Measurements from ENCODE around the gene ONECUT3. TPM values are rescaled to one million over a fixed set of nuclear protein-coding genes. Genes with fewer than 3 reads are reported as not detected.
A peak's percentile ranks its signal among the peaks of the same experiment; 100 is the strongest.

Gene ONECUT3
- total RNA-seq, 1 experiment from 2014 or later = 0.04 TPM

DNA sequence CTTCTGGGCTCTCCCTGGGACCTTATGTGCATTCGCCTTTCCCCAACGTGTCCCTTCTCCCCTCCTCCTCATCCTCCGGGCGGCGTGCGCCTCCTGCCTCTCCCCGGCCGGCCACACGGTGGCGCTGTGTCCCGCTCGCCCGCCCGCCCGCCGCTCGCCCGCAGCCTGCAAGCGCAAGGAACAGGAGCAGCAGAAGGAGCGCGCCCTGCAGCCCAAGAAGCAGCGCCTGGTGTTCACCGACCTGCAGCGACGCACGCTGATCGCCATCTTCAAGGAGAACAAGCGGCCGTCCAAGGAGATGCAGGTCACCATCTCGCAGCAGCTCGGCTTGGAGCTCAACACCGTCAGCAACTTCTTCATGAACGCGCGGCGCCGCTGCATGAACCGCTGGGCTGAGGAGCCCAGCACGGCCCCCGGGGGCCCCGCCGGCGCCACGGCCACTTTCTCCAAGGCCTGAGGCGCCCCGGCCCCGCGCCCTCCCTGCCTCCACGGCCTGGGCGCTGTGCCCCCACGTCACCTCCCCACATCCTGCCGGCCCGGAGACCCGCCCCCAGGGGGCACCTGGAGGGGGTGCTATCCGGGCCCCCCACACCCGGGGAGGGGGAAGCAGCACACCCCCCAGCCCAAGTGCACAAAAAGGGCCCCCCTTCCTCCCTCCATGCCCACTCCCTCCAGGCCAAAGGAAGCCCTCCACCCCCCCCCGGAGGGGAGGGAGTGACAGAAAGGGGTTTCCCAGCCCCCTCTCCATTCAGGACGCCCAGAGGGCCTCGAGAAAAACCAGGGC, 21.9 kb downstream of the ONECUT3 start:
- Mint-ChIP-seq H3K27me3 (ENCODE audit: low read depth) (peaks cover 98% of the 10 kb centered on the region), H3K27ac (no peak overlapping the region), H3K9me3 (peaks cover 15% of the 10 kb centered on the region), H3K4me1 (peaks cover 16% of the 10 kb centered on the region), H3K36me3 (peaks cover 11% of the 10 kb centered on the region), H3K4me3 (peak overlapping the region; percentile 58)
- ChIA-PET POLR2A (interaction anchor here (0.6 kb wide), 1 partner anchor 35 kb away, joined by 3 read pairs; no protein-coding TSS in a partner anchor), CTCF (interaction anchor here (0.6 to 3.9 kb wide), 18 partner anchors 9 to 553 kb away, joined by 3 to 26 read pairs (median 4); no protein-coding TSS in a partner anchor)
- DNase-seq (ENCODE audit: low spot score) = peak; percentile 72
- peak; percentile 85 for ATAC-seq
- TF ChIP-seq RORB (CRISPR knock-in tag; IDR thresholded peaks at IDR 0.05) (no peak), ETV6 (CRISPR knock-in tag; IDR thresholded peaks at IDR 0.05) (peak; percentile 64; the same call in 1 of the 2 replicates), ZNF416 (CRISPR knock-in tag; IDR thresholded peaks at IDR 0.05) (no peak), ZNF671 (CRISPR knock-in tag; IDR thresholded peaks at IDR 0.05) (no peak), SP1 (CRISPR knock-in tag; conservative IDR thresholded peaks at IDR 0.05) (peak; percentile 51), FOXP1 (CRISPR knock-in tag; IDR thresholded peaks at IDR 0.05; ENCODE audit: borderline replicate concordance) (peak; percentile 71; the same call in 1 of the 2 replicates)
- TF ChIP-seq, protein P1, sequence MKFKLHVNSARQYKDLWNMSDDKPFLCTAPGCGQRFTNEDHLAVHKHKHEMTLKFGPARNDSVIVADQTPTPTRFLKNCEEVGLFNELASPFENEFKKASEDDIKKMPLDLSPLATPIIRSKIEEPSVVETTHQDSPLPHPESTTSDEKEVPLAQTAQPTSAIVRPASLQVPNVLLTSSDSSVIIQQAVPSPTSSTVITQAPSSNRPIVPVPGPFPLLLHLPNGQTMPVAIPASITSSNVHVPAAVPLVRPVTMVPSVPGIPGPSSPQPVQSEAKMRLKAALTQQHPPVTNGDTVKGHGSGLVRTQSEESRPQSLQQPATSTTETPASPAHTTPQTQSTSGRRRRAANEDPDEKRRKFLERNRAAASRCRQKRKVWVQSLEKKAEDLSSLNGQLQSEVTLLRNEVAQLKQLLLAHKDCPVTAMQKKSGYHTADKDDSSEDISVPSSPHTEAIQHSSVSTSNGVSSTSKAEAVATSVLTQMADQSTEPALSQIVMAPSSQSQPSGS (CRISPR knock-in tag; IDR thresholded peaks at IDR 0.05; ENCODE audit: borderline replicate concordance, low read depth) = no peak
- TF ChIP-seq, protein P2, sequence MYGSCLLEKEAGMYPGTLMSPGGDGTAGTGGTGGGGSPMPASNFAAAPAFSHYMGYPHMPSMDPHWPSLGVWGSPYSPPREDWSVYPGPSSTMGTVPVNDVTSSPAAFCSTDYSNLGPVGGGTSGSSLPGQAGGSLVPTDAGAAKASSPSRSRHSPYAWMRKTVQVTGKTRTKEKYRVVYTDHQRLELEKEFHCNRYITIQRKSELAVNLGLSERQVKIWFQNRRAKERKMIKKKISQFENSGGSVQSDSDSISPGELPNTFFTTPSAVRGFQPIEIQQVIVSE (CRISPR knock-in tag; IDR thresholded peaks at IDR 0.05; ENCODE audit: borderline replicate concordance) = no peak
- TF ChIP-seq, protein P3, sequence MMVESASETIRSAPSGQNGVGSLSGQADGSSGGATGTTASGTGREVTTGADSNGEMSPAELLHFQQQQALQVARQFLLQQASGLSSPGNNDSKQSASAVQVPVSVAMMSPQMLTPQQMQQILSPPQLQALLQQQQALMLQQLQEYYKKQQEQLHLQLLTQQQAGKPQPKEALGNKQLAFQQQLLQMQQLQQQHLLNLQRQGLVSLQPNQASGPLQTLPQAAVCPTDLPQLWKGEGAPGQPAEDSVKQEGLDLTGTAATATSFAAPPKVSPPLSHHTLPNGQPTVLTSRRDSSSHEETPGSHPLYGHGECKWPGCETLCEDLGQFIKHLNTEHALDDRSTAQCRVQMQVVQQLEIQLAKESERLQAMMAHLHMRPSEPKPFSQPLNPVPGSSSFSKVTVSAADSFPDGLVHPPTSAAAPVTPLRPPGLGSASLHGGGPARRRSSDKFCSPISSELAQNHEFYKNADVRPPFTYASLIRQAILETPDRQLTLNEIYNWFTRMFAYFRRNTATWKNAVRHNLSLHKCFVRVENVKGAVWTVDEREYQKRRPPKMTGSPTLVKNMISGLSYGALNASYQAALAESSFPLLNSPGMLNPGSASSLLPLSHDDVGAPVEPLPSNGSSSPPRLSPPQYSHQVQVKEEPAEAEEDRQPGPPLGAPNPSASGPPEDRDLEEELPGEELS (CRISPR knock-in tag; IDR thresholded peaks at IDR 0.05) = 0 out of 2 replicates have a peak, but pooled peaks have one; percentile 14
- TF ChIP-seq, protein P4, sequence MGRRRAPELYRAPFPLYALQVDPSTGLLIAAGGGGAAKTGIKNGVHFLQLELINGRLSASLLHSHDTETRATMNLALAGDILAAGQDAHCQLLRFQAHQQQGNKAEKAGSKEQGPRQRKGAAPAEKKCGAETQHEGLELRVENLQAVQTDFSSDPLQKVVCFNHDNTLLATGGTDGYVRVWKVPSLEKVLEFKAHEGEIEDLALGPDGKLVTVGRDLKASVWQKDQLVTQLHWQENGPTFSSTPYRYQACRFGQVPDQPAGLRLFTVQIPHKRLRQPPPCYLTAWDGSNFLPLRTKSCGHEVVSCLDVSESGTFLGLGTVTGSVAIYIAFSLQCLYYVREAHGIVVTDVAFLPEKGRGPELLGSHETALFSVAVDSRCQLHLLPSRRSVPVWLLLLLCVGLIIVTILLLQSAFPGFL (CRISPR knock-in tag; IDR thresholded peaks at IDR 0.05; ENCODE audit: borderline replicate concordance) = no peak
- TF ChIP-seq, protein P5, sequence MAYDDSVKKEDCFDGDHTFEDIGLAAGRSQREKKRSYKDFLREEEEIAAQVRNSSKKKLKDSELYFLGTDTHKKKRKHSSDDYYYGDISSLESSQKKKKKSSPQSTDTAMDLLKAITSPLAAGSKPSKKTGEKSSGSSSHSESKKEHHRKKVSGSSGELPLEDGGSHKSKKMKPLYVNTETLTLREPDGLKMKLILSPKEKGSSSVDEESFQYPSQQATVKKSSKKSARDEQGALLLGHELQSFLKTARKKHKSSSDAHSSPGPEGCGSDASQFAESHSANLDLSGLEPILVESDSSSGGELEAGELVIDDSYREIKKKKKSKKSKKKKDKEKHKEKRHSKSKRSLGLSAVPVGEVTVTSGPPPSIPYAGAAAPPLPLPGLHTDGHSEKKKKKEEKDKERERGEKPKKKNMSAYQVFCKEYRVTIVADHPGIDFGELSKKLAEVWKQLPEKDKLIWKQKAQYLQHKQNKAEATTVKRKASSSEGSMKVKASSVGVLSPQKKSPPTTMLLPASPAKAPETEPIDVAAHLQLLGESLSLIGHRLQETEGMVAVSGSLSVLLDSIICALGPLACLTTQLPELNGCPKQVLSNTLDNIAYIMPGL (CRISPR knock-in tag; IDR thresholded peaks at IDR 0.05) = peak; percentile 85
- TF ChIP-seq, protein P6, sequence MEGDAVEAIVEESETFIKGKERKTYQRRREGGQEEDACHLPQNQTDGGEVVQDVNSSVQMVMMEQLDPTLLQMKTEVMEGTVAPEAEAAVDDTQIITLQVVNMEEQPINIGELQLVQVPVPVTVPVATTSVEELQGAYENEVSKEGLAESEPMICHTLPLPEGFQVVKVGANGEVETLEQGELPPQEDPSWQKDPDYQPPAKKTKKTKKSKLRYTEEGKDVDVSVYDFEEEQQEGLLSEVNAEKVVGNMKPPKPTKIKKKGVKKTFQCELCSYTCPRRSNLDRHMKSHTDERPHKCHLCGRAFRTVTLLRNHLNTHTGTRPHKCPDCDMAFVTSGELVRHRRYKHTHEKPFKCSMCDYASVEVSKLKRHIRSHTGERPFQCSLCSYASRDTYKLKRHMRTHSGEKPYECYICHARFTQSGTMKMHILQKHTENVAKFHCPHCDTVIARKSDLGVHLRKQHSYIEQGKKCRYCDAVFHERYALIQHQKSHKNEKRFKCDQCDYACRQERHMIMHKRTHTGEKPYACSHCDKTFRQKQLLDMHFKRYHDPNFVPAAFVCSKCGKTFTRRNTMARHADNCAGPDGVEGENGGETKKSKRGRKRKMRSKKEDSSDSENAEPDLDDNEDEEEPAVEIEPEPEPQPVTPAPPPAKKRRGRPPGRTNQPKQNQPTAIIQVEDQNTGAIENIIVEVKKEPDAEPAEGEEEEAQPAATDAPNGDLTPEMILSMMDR (IDR thresholded peaks at IDR 0.05) = peak; percentile 98
- TF ChIP-seq, protein P7, sequence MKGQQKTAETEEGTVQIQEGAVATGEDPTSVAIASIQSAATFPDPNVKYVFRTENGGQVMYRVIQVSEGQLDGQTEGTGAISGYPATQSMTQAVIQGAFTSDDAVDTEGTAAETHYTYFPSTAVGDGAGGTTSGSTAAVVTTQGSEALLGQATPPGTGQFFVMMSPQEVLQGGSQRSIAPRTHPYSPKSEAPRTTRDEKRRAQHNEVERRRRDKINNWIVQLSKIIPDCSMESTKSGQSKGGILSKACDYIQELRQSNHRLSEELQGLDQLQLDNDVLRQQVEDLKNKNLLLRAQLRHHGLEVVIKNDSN (CRISPR knock-in tag; IDR thresholded peaks at IDR 0.05) = no peak
- TF ChIP-seq, protein P8, sequence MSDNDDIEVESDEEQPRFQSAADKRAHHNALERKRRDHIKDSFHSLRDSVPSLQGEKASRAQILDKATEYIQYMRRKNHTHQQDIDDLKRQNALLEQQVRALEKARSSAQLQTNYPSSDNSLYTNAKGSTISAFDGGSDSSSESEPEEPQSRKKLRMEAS (CRISPR knock-in tag; IDR thresholded peaks at IDR 0.05) = peak; percentile 55; the same call in 1 of the 2 replicates

Measured in WTC11 (cell line).